ENCODE data around the gene DYNLT5.
"Not testable (repeated sequence)": the region's sequence is repeated elsewhere in the genome, so short reads cannot be mapped to it uniquely, and the experiment has no call there.

Gene DYNLT5

DNA sequence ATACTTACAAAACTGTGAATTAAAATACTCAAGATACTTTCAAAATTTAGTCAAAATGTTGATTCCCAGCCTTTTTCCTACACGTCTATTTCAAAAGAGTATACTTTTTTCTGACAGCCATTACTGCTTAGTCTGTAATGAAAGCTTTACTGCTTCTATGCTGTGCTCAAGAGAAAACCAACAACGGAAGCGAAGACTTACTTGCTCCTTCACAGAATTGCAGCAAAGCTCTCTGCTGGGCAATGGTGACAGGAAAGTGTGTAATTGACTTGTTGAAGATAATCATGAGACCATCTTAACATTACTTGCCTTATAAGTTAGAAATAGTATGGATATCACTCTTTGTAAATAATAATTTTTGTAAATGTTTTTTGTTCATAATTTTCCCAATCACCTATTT lies 1.7 kb upstream of the DYNLT5 start:
- DNase-seq (ENCODE audit: low read depth, low spot score) = no peak

DNA sequence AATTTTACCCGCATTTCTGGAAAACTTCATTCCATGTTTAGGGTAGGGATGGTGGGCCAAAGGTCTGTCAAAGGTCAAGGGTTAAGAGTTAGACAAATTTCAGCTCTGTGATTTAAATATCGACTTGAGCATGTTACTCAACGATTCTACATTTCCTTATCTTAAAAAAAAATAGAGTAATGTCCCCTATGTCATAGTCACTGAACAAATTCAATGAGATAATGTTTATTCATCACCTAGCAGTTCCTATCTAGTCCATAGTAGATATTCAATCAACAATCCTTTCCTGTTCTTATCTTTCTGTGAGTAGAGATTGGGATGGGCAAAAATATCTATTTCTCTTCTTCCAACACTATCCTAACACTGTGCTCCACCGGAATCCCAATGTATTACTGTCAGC lies 1.1 kb upstream of the DYNLT5 start:
- DNase-seq (ENCODE audit: low read depth, low spot score) = no peak

DNA sequence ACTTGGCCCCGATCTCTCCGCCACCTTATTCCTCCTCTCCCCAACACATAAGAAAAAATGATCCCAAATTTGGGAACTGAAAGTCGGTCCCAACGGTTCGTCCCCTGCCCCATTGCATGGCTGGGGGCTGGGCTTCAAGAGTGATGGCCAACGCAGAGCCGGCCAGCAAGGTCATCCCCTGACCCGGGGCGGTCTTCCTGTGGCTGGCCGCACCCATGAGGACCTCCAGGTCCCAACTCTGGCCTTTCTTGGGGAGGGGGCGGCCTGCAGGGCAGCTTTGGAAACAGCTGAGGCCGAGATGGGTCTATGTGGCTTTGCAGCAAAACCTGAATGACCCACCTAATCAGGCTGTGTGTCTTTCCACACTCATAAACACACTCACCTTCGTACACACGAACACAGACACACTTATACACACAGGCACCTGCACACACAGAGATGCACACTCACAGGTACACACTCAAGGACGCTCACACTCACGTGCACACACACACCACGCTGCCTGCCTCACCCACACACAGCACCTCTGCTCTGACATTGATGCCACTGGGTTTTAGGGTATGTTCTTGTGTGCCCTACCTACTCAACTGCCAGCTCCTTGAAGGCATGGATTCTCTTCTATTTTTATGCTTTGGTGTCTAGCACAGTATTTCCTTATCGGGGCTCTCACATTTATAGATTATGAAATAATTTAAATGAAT lies 562 bp downstream of the DYNLT5 start:
- no peak for DNase-seq (ENCODE audit: low read depth, low spot score)

DNA sequence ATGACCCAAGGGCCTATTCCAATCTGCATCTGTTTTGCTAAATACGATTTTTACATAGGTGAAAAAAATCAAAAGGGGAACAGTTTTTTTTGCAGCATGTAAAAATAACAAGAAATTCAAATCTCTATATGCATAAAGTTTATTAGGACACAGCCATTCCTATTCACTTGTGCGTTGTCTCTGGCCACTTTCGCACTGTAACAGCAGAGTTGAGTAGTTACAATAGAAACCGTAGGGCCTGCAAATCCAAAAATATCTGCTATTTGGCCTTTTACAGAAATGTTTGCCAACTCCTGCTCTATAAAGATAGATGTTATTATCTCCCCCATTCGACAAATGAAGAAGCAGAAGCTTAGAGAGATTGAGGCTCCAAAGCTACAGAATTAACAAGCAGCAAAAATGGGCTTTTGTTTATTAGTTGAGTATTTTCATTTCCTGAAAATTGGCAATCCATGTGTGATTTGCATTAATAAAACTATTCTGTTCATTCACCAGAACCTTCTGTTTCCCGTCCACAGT lies 5.5 kb downstream of the DYNLT5 start:
- no peak for DNase-seq (ENCODE audit: low read depth, low spot score)

DNA sequence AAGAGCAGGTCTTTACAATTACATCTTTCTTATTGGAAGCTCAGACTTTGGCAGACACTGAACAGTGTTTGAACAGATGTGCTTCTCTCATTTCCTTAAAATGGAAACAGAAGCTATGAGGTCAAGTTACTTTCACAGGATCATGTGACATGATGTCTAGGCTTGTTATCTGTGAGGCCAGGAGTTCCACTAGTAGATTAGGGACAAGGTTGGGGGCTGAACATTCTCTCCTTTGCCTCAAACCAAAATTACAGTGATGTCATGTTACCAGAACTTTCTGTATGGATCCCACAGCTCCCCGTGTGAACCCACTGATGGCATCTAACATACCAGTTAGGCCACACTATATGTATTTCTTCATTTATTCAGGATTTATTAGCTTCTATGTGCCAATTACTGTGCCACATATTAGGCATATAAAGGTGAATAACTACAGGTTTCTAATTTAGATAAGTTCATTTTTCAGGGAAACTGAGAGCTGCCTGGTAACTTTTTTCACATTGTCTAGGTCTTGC lies 6.0 kb downstream of the DYNLT5 start:
- no peak for DNase-seq (ENCODE audit: low read depth, low spot score)

DNA sequence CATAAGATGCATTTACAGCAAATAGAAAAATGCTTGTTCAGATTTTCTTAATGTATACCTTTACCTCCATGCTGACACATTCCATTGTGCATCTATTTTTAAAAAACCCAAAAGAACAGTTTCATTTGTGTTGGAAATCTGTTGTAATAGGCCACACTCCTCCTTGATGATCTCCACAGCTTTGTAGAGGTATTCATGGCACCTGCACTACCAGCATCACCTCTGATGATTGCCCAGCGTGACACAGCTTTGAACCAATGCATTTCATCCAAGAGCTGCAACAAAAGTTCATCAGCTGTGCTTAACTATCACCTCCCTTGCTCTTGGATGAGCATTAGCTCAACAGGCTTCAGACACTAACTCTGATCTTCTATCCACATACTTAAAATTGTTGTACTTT lies 8.2 kb downstream of the DYNLT5 start:
- DNase-seq (ENCODE audit: low read depth, low spot score) = no peak

DNA sequence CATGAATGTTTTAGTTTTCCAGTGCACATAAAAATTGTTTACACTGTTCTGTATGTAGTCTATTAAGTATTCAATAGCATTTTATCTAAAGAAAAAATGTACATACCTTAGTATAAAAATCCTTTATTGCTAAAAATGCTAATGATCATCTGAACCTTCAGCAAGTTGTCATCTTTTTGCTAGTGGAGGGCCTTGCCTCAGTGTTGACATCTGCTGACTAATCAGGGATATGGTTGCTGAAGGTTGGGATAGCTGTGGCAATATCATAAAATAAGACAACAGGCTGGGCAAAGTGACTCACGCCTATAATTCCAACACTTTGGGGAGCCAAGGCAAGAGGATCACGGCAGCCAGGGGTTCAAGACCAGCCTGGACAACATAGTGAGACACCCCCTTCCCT lies 9.0 kb downstream of the DYNLT5 start:
- no peak for DNase-seq (ENCODE audit: low read depth, low spot score)

DNA sequence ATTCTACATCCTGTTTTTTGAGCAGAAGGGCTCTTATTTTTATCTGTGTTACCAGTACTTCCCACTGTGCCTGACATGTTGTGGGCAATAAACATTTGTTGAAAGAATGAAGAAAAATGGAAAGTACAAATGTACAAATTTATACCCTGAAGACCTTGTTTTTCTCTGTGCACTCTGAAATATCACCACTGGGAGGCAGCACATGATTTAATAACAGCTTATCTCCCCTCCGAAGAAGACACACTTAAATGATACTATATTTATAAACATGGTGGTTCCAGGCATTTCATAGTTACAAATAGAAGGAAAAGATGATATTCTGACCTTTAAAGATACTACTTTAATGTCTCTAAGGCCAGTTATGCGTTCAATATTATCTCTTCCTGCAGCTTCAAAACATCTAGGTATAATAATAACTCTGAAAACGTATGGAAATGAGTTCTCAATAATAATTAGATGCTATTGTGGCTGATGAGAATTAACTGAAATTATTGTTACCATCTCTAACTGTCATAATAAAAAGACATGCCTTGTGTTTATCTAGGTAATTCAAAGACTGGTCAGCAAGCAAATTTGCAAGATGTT lies 12.8 kb downstream of the DYNLT5 start:
- DNase-seq (ENCODE audit: low read depth, low spot score) = peak; percentile 18

DNA sequence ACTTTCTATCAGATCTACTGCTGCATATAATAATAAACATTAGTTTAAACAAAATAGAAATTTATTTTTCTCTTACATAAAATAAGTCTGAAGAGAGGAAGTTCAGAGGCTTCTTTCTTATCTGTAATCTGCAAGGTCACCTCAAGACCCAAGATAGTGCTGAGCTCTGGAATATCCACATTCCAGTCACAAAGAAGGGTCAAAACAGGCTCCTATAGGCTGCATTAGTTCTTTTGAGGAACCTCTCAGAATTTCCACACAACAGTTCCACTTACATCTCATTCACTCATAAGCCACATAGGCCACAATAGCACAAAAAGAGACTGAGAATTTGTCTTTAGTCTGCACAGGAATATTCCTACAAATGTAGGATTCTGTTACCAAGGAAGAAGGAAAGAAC lies 15.4 kb downstream of the DYNLT5 start:
- DNase-seq (ENCODE audit: low read depth, low spot score) = no peak

DNA sequence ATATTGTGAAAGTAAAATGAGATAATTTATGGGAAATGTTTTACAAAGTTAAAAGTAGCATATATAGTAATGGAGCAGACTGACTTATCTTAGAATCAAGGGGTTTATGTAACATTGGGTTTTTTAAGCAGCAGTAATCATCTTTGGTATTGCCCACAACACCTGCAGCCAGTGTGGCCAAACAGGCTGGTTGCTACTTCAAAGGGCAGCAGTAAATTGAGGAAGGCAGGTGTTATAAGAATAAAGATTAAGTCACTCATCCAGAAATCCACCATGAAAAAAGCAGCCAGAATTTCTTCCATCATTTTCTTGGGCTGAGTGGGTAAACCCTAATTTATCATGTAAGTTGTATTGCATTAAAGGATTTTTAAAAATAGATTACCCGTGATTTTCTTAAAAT lies 16.7 kb downstream of the DYNLT5 start:
- DNase-seq (ENCODE audit: low read depth, low spot score) = no peak

DNA sequence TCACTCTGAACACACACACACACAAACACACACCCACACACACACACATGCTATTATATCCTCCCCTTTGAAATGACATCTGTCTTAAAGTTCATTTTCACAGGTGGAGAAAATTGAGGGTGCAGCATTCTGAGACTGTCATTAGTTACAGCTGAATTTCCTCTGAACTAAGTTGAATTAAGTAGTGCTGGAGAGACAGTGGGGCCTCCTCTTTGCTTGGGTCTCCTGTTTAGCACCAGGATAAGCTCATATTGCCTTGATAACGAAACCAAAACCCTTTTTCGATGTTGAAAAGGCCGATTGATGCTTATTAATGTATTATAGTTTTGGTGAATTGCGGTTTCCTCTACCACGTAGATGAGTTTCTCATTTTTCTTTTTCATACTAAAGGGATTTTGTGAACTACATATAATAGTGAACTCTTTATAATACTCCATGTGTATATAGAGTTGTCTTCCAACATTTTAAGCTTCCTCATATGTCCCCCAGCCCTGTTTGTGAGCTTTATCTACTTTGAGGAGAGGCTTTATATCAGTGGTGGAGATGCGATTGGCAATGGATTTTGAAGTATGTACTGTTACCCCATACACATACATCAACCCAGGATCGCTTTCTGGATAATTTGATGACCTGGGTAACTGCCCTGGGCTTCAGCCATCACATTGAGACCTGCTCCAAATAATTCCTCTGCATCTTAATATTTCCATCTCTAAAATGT lies 17.4 kb downstream of the DYNLT5 start:
- no peak for DNase-seq (ENCODE audit: low read depth, low spot score)

DNA sequence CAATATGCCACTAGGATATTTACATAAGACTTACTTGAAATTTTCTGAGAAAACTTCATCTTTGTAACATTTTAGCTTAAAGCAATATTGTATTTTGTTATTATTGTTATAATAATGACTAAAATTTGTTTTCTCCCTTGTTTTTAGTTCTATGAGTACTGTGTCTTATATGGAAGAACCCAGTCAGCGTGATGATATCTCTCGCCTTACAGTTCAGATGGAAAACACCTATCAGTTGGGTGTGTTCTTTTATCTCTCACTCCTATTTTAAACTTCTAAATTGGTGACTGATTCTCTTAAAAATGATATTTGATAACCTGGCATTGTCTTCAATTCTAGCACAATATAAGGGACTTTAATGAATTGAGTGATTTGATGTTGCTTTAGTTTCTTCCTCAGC lies 18.0 kb downstream of the DYNLT5 start:
- DNase-seq (ENCODE audit: low read depth, low spot score) = no peak

DNA sequence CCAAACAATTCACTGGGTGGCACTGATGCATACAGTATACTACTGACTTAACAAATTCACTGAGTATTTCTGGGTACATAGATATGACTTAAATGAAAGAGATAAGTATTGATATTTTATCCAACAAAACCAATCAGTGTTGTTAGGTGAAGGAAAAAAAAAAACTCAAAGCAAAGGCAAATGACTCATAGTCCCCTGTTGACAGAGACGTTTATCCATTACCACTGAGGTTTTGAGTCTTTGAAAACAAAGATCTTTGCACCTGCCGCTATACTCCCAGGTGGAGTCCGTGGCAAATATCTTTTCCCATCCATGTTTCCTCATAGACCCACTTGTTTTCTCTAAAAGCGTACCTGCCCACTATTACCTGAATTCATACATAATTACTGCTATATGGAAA lies 18.4 kb downstream of the DYNLT5 start:
- no peak for DNase-seq (ENCODE audit: low read depth, low spot score)

DNA sequence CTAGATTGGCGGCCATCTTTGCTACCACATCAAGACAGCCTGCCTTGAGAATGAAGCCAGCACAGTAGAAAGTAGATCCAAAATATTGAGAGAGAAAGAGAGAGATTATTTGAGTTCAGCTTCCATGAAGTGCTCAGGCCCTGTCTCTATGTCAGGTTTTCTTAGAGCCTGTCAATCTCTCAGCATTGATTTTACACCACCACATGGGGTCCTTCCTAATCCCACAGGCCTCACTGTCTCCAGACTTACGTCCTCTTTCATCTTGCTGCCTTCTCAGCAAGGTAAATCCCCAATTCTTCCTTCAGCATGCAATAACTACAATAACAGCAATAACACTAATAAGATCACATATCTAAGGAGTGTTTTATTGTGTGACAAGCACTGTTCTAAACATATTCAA lies 21.0 kb downstream of the DYNLT5 start:
- no peak for DNase-seq (ENCODE audit: low read depth, low spot score)

DNA sequence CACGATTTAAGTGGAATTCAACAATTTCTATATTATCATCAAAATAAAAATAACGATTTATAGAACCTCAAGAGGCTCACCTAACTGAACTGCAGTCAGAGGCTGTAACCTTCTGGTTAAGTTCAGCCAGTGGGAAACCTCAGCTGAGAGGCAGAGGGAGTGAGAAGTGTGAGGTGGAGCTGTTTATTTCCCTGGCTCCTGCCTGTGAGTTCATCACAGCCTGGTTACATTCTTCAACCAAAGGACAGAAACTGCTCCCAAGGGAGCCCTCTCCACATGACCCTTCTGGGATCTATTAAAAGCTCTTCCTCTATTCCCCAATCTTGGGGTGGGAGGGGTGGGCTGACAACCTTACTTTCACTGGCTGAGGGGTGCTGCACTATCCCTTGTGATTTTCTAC lies 22.2 kb downstream of the DYNLT5 start:
- DNase-seq (ENCODE audit: low read depth, low spot score) = no peak

DNA sequence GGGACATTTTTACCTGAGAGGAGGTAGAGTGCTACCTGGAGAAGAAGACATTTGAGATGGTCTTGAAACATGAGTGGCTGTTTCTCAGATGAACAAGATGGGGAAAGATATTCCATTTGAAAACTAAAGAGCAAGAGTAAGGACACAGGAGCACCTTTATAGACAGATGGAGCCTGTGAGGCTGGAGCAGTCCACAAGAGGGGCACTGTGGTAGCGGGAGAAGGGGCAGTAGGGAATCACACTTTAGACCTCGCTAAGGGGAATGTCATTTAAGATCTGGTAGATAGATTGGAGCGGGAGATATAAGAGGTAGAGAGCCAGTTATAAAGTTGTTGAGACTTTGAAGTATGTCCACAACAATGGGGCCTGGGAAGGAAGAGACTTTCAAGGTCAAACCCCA lies 23.4 kb downstream of the DYNLT5 start:
- DNase-seq (ENCODE audit: low read depth, low spot score) = no peak

DNA sequence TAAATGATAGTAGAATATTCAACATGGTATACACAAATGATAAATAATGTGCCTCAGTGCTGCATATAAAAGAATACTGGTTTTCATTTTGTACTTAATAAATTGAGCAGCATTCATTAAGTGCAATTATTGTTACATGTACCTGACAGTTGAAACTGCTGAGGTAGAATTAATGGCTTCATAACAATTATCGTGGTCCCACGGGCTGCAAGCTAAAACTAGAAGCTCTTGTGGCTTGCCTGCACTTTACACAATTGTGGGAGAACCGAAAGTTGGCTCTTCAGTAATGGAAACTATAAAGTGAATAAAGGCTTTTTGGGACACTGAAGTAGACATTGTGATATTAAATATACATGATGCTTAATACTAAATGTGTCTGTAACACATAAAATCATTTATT lies 25.6 kb downstream of the DYNLT5 start:
- DNase-seq (ENCODE audit: low read depth, low spot score) = no peak

DNA sequence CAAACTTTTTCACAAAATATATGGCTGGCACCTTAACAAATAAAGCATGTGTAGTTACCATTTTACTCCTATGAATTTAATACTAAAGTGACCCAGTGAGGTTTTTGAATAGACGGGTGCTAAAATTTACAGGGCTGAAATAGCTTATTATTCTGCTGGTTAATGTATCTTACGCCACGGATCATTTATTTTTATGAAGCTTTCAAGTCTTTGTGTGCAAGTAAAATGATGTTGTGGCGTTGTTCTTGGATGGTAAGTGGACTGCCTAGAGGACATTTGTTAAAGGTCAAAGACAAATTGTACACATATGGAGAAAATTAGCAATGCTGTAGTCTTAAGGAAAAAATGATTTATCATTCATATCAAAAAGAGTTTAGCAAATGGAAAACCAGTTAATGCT lies 26.0 kb downstream of the DYNLT5 start:
- DNase-seq (ENCODE audit: low read depth, low spot score) = no peak

DNA sequence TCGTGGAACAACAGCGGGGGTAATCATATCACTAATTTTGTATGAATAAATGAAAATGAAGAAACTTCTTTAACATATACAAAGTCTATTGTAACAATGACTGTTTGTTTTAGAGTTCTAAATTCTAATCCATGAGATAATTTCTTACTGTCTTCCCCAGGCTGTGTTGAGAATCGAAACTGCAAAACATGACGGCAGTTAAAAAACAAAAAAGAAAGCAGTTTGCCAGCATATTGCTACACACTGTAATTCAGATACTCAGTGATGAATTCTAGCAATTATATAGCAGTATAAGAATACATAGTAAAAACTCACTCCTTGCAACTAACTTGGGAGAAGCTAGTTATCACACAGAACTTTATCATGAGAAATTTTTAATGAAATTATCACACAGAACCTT lies 26.7 kb downstream of the DYNLT5 start:
- no peak for DNase-seq (ENCODE audit: low read depth, low spot score)

DNA sequence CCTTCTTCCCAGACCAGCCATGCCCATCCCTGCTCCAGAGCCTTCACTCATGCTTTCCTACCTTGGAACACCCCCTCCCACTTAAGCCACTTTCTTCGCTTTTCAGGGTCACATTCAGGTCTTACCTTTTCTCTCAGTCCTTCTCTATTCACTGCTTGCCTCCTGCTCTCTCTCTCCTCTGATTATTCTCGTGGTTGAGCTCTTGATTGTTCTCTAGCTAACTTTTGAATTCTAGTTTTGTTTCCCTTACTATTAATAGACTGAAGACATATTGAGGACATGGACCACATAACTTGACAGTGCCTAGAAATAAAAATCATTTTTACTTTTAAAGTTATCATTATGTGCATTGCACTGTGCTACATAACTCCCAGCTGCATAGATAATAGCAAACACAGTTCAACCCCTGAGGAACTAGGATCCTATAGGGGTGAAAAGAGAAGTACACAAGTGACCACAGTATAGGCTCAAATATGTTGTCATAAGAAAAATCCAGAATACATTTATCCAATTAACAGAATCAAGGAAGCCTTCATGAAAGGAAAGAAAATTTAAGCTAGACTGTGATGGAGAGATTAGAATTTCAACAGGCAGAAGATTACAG lies 27.3 kb downstream of the DYNLT5 start:
- no peak for DNase-seq (ENCODE audit: low read depth, low spot score)

DNA sequence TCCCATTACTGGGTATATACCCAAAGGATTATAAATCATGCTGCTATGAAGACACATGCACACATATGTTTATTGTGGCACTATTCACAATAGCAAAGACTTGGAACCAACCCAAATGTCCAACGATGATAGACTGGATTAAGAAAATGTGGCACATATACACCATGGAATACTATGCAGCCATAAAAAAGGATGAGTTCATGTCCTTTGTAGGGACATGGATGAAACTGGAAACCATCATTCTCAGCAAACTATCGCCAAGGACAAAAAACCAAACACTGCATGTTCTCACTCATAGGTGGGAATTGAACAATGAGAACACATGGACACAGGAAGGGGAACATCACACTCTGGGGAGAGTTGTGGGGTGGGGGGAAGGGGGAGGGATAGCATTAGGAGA lies 33.5 kb downstream of the DYNLT5 start:
- DNase-seq (ENCODE audit: low read depth, low spot score) = not testable (repeated sequence)

DNA sequence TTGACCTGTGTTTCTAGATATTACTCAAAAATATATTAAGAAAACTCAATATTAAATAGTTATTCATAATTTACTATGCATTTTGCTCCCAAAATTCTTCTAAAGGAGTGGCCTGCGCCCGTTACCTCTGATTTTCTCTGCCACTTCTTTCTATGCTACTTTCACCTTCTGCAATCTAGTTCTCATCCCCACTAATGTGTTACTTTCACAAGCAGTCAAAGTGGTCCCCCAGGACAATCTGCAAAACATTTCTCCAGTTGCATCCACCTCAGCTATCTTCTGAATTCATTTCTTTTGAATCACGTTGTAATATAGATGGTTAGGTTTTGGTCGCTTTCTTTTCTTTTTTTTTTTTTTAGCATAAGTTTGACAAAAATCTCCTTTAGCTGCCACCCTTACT lies 35.4 kb downstream of the DYNLT5 start:
- no peak for DNase-seq (ENCODE audit: low read depth, low spot score)

All from activated CD4-positive, CD25-positive, alpha-beta regulatory T cell treated with anti-CD3 and anti-CD28 coated beads, Interleukin-2, amount 50 U/mL, for 16 hours (primary cell).